MM.1S (cell line): ENCODE measurements around the gene SLITRK6.

Experiments
- CTCF ChIP-seq: fragments of 300-600 bp; sonication (generic); IDR thresholded peaks from 2 replicates; pipeline ENCODE4 v1.5.1; 2016; ENCODE audit warnings: antibody characterized with exemption, low read length, mixed read lengths
- EZH2 ChIP-seq: fragments of 300-600 bp; sonication (generic); optimal IDR thresholded peaks from 2 replicates; pipeline ENCODE3; 2017; ENCODE audit warnings: low read depth, mild to moderate bottlenecking, antibody characterized with exemption, low read length, mixed read lengths
- EZH2phosphoT487 ChIP-seq: fragments of 300-600 bp; sonication (generic); IDR thresholded peaks from 2 replicates; pipeline ENCODE4 v1.6.1; 2018; ENCODE audit warnings: antibody characterized with exemption, low read length

GRCh38 chr13:85808811-85809210, 9.6 kb upstream of the SLITRK6 start:
- TF ChIP-seq CTCF (no peak), EZH2 (no peak), EZH2phosphoT487 (no peak)
